Tibial artery (tissue), 4 donors: ENCODE results near the gene SPINK9.

Source experiments
- DNase-seq, 2 donors: peaks; one replicate each; pipeline ENCODE4 v3.0.0-alpha.2; 2019
- H3K27ac ChIP-seq, 2 donors: fragments of 200-600 bp; sonication (generic) in 1 of 2; 1 replicate in 1 of 2; 2 replicates in 1 of 2; pipeline ENCODE4 v1.5.1; 2018 to 2019; ENCODE audit warnings: mild to moderate bottlenecking in 1 of 2
- H3K27me3 ChIP-seq, 2 donors: fragments of 200-600 bp; sonication (generic) in 1 of 2; one replicate each; pipeline versions ENCODE4 v1.5.1 to v1.6.0; 2016 to 2019
- H3K36me3 ChIP-seq, 3 donors: fragments of 200-600 bp; sonication (generic) in 2 of 3; one replicate each; pipeline ENCODE4 v1.5.1; 2016 to 2019; ENCODE audit warnings: mild to moderate bottlenecking in 2 of 3
- H3K4me1 ChIP-seq, 4 donors: fragments of 200-600 bp; sonication (generic) in 2 of 4; 1 replicate in 3 of 4; 2 replicates in 1 of 4; pipeline ENCODE4 v1.5.1; 2016 to 2019
- H3K4me3 ChIP-seq, 2 donors: fragments of 200-600 bp; sonication (generic) in 1 of 2; 1 replicate in 1 of 2; 2 replicates in 1 of 2; pipeline ENCODE4 v1.5.1; 2018 to 2019; ENCODE audit warnings: mild to moderate bottlenecking in 2 of 2
- H3K9me3 ChIP-seq, 3 donors: fragments of 200-600 bp; sonication (generic) in 1 of 3; one replicate each; pipeline ENCODE4 v1.5.1; 2016 to 2019
- intact Hi-C: fragments of 100-400 bp; cut with DNase I; formaldehyde crosslinking; loops from one replicate; pipeline ENCODE4 v1.15.0; 2023; ENCODE audit warnings: low total_unique reads
- TF ChIP-seq, protein P1 (sequence below), 2 experiments: fragments of 200-600 bp in 1 of 2; fragments of 450-650 bp in 1 of 2; IDR thresholded peaks; one replicate each; pipeline ENCODE4 v1.5.1; 2017 to 2019; ENCODE audit warnings: antibody characterized with exemption in 2 of 2, mild to moderate bottlenecking in 1 of 2, moderate library complexity in 1 of 2

Gene SPINK9

DNA sequence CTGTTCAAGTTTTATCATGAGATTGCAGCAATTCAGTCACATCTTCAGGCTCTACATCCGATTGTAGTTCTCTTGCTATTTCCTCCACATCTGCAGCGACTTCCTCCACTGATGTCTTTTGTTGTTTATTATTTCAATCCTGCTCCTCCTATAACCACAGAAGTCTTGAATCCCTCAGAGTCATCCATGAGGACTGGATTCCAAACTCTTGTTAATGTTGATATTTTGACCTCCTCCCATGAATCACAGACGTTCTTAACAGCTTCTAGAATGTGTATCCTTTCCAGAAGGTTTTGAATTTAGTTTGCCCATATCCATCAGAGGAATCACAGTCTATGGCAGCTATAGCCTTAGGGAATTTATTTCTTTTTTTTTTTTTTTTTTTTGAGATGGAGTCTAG, 52.0 kb downstream of the SPINK9 start:
- TF ChIP-seq, protein P1, sequence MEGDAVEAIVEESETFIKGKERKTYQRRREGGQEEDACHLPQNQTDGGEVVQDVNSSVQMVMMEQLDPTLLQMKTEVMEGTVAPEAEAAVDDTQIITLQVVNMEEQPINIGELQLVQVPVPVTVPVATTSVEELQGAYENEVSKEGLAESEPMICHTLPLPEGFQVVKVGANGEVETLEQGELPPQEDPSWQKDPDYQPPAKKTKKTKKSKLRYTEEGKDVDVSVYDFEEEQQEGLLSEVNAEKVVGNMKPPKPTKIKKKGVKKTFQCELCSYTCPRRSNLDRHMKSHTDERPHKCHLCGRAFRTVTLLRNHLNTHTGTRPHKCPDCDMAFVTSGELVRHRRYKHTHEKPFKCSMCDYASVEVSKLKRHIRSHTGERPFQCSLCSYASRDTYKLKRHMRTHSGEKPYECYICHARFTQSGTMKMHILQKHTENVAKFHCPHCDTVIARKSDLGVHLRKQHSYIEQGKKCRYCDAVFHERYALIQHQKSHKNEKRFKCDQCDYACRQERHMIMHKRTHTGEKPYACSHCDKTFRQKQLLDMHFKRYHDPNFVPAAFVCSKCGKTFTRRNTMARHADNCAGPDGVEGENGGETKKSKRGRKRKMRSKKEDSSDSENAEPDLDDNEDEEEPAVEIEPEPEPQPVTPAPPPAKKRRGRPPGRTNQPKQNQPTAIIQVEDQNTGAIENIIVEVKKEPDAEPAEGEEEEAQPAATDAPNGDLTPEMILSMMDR (IDR thresholded peaks at IDR 0.05) = no peak
- Histone ChIP-seq H3K4me1 (peaks cover 0 to 42% (median 23%) of the 10 kb centered on the region in 4 donors), H3K9me3 (no peaks in the 10 kb centered on the region), H3K36me3 (peaks cover 0 to 4% (median 0%) of the 10 kb centered on the region in 3 donors), H3K4me3 (no peak overlapping the region), H3K27me3 (no peaks in the 10 kb centered on the region), H3K27ac (no peak overlapping the region)
- DNase-seq = no peak
- intact Hi-C loops = no loop called here

DNA sequence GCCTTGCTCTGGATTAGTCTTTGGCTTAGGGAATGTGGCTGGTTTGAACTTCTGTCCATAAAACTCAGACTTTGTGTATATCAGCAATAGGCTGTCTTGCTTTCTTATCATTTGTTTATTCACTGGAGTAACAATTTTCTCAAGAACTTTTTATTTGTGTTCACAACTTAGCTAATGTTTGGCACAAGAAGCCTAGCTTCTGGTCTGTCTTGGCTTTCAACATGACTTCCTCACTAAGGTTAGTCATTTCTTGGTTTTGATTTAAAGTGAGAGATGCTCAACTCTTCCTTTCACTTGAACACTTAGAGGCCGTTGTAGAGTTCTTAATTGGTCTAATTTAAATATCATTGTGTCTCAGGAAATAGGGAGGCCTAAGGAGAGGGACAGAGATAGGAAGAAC, 53.3 kb downstream of the SPINK9 start:
- no peak overlapping the region for H3K27ac ChIP-seq
- H3K4me3 ChIP-seq = no peak overlapping the region
- no peaks in the 10 kb centered on the region for H3K27me3 ChIP-seq
- peaks cover 0 to 4% (median 0%) of the 10 kb centered on the region in 3 donors for H3K36me3 ChIP-seq
- peaks cover 0 to 42% (median 23%) of the 10 kb centered on the region in 4 donors for H3K4me1 ChIP-seq
- no peaks in the 10 kb centered on the region for H3K9me3 ChIP-seq
- DNase-seq = no peak
- intact Hi-C loops = no loop called here
- TF ChIP-seq, protein P1 (IDR thresholded peaks at IDR 0.05) = no peak
